Uterus (tissue), 4 donors: ENCODE measurements around the gene CD300A. TPM values are rescaled to one million over a fixed set of nuclear protein-coding genes. Genes with fewer than 3 reads are reported as not detected.

Experiments
- DNase-seq, 2 donors: peaks; one replicate each; pipeline ENCODE4 v3.0.0-alpha.2; 2019 to 2020
- H3K27ac ChIP-seq, 2 donors: fragments of 200-600 bp; sonication (generic); 1 replicate in 1 of 2; 2 replicates in 1 of 2; pipeline ENCODE4 v1.5.1; 2016 to 2018
- H3K27me3 ChIP-seq, 2 donors: fragments of 200-600 bp; sonication (generic); one replicate each; pipeline ENCODE4 v1.5.1; 2018 to 2019; ENCODE audit warnings: control low read depth in 1 of 2
- H3K36me3 ChIP-seq, 2 donors: fragments of 200-600 bp; sonication (generic); one replicate each; pipeline ENCODE4 v1.5.1; 2019; ENCODE audit warnings: control low read depth in 1 of 2
- H3K4me1 ChIP-seq, 2 donors: fragments of 200-600 bp; sonication (generic); one replicate each; pipeline ENCODE4 v1.5.1; 2018 to 2019; ENCODE audit warnings: control low read depth in 1 of 2
- H3K4me3 ChIP-seq, 2 donors: fragments of 200-600 bp; sonication (generic); 1 replicate in 1 of 2; 2 replicates in 1 of 2; pipeline ENCODE4 v1.5.1; 2018 to 2019; ENCODE audit warnings: mild to moderate bottlenecking in 1 of 2
- H3K9me3 ChIP-seq, 2 donors: fragments of 200-600 bp; sonication (generic); one replicate each; pipeline ENCODE4 v1.5.1; 2019; ENCODE audit warnings: control low read depth in 1 of 2
- CTCF ChIP-seq, 4 experiments: fragments of 200-600 bp in 2 of 4; fragments of 450-650 bp in 2 of 4; sonication (generic) in 2 of 4; IDR thresholded peaks; one replicate each; pipeline ENCODE4 v1.5.1; 2016 to 2019; ENCODE audit warnings: antibody characterized with exemption in 4 of 4, mild to moderate bottlenecking in 2 of 4, moderate library complexity in 1 of 4
- POLR2A ChIP-seq, 2 donors: fragments of 450-650 bp; IDR thresholded peaks; one replicate each; pipeline ENCODE4 v1.6.1; 2016; ENCODE audit warnings: antibody characterized with exemption in 2 of 2, mild to moderate bottlenecking in 1 of 2, moderate library complexity in 1 of 2
- intact Hi-C: fragments of 100-400 bp; cut with DNase I; formaldehyde crosslinking; loops from one replicate; pipeline ENCODE4 v1.15.1; 2023; ENCODE audit warnings: low total_unique reads
- total RNA-seq, 4 donors: library from RNA; depleted of rRNA in 3 of 4; stranded (reverse); fragments of >200 nt in 3 of 4; gene quantifications; one replicate each; pipeline versions ENCODE4 v1.1.0 to v1.2.4, GENCODE V29; 2014 to 2023
- donor health status: DM: yes; HTN: yes; CAD: no.

Gene CD300A
- total RNA-seq, 4 donors from 2014 or later, result 3.2 to 10.9 (median 4.0) TPM; not detected in 1

- H3K9me3 ChIP-seq, result no peaks in the 10 kb centered on the region
- TF ChIP-seq POLR2A (IDR thresholded peaks at IDR 0.05) (no peak), CTCF (IDR thresholded peaks at IDR 0.05) (no peak)
- H3K4me1 ChIP-seq, result no peaks in the 10 kb centered on the region
- no peak for DNase-seq
- H3K36me3 ChIP-seq, result no peaks in the 10 kb centered on the region
- H3K27me3 ChIP-seq, result no peaks in the 10 kb centered on the region
- H3K4me3 ChIP-seq, result no peak overlapping the region
- intact Hi-C loops, result no loop called here
- H3K27ac ChIP-seq, result no peak overlapping the region
Observed at GRCh38 chr17:74525781-74526288, 59.4 kb downstream of the CD300A start.

GRCh38 chr17:74526681-74527080 is 60.2 kb downstream of the CD300A start:
- Histone ChIP-seq H3K4me1 (no peaks in the 10 kb centered on the region), H3K4me3 (no peak overlapping the region), H3K27ac (no peak overlapping the region), H3K9me3 (no peaks in the 10 kb centered on the region), H3K36me3 (no peaks in the 10 kb centered on the region), H3K27me3 (no peaks in the 10 kb centered on the region)
- intact Hi-C loops, result no loop called here
- TF ChIP-seq CTCF (IDR thresholded peaks at IDR 0.05) (no peak), POLR2A (IDR thresholded peaks at IDR 0.05) (no peak)
- no peak for DNase-seq

DNA sequence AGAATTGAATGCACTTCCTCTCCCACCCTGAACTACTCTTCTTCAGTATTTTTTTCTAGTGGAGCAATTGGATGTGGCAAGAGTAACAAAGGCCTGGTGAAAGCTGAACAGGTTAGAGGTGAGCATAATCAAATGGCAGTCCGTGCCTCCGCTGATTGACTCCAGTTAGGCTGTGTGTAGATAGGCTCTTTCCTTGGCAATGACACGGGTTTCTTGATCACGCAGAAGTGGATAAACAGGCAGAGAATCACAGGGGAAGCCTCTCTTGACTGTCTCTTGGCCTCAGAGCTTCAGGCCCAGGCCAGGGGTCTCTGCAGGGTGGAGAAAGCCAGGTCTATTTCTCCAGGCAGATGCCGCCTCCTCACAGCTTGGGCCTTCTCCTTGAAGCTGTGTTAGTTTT is 60.6 kb downstream of the CD300A start:
- Histone ChIP-seq H3K27me3 (no peaks in the 10 kb centered on the region), H3K27ac (no peak overlapping the region), H3K4me1 (no peaks in the 10 kb centered on the region), H3K4me3 (no peak overlapping the region), H3K9me3 (no peaks in the 10 kb centered on the region), H3K36me3 (no peaks in the 10 kb centered on the region)
- no peak for DNase-seq
- intact Hi-C loops, result no loop called here
- TF ChIP-seq CTCF (IDR thresholded peaks at IDR 0.05) (no peak), POLR2A (IDR thresholded peaks at IDR 0.05) (no peak)

DNA sequence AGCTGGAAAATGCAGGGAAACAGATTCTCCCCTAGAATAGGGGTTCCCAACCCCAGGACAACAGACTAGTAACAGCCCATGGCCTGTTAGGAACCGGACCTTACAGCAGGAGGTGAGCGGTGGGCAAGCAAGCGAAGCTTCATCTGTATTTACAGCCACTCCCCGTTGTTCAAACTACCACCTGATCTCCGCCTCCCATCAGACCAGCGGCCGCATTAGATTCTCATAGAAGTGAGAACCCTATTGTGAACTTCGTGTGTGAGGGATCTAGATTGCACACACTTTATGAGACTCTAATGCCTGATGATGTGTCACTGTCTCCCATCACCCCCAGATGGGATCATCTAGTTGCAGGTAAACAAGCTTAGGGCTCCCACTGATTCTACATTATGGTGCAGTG is 61.3 kb downstream of the CD300A start:
- DNase-seq, result no peak
- Histone ChIP-seq H3K9me3 (no peaks in the 10 kb centered on the region), H3K36me3 (no peaks in the 10 kb centered on the region), H3K4me3 (no peak overlapping the region), H3K27ac (no peak overlapping the region), H3K27me3 (no peaks in the 10 kb centered on the region), H3K4me1 (no peaks in the 10 kb centered on the region)
- intact Hi-C loops, result no loop called here
- TF ChIP-seq CTCF (IDR thresholded peaks at IDR 0.05) (no peak), POLR2A (IDR thresholded peaks at IDR 0.05) (no peak)

DNA sequence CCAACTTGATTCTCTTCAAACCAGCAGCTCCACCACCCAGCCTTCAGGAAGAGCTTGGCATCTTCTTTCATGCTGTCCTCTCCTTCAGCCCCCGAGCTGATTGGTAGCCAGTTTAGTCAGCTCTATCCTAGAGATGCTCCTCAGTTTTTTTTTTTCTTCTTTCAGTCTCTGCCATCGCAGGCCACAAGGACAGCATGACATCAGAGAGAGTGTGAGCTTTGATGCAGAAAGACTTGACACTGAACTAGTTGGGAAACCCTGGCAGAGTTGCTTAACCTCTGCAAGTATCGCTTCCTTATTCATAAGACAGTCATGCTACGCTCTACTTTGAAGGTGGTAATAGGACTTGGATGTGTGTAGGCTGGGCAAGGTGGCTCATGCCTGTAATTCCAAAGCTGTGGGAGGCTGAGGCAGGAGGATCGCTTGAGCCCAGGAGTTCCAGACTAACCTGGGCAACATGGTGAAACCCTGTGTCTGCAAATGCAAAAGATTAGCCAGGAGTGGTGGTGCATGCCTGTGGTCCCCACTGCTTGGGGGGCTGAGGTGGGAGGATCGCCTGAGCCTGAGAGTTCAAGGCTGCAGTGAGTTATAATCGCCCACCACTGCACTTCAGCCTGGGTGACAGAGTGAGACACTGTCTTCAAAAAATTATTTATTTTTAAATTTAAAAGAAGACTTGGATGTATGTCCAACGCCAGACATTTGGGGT is 62.2 kb downstream of the CD300A start:
- no peak for DNase-seq
- TF ChIP-seq CTCF (IDR thresholded peaks at IDR 0.05) (no peak), POLR2A (IDR thresholded peaks at IDR 0.05) (no peak)
- Histone ChIP-seq H3K9me3 (no peaks in the 10 kb centered on the region), H3K27me3 (no peaks in the 10 kb centered on the region), H3K27ac (no peak overlapping the region), H3K4me3 (no peak overlapping the region), H3K4me1 (no peaks in the 10 kb centered on the region), H3K36me3 (no peaks in the 10 kb centered on the region)
- intact Hi-C loops, result no loop called here
